ENCODE data around the gene RALB. TPM values are rescaled to one million over a fixed set of nuclear protein-coding genes. Genes with fewer than 3 reads are reported as not detected.

Gene RALB
- total RNA-seq (1 to 10 TPM; 3.1 to 3.6 TPM), total RNA-seq (7.9 to 60.2 (median 22.1) reads per million in 172 experiments)
- polyA plus RNA-seq (2013, experiment 1 of 2), result 33.0 TPM
- 27.8 TPM for polyA plus RNA-seq (2013, experiment 2 of 2)

DNA sequence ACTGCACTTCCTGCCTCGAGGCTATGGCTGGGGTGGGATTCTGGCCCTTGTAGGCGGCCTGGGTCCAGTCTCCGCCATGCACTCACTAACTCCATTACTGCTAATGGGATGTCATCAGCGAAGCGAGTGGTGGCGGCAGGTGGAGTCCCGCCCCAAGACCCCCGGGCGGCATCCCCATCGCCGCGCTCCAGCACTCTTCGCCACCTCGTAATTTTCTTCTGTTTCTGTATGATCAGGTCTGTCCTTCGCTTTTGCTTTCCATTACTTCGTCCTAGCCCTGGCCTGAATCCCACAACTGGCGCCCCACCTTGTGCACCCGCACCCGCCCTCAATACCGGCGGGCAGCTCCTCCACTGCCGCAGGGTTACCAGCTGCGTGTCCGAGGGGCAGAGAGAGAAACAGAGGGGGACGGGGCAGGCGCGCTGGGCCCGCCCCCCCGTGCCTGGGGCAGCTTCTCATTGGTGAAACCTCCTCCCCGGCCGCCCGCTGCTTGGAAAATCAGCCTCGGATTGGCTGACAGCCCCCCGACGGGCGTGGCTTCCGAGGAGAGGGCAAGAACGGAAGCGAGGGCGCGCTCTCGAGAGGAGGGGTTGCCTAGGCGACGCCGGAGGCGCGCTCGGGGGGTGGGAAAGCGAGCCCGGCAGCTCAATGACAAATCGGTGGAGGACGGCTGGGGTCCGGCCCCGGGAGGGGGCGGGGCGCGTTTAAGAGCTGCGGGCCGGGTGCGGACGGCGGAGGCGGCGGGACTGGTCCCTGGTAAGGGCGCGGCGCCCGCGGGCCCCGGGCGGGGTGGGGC lies at the start of gene RALB:
TSS of gene RALB (plus strand) at position 628 of the 796 bp plus-strand sequence. CDS start 25,813 bp downstream, outside the sequence.
- H3K4me3 Mint-ChIP-seq, result peak within 1 kb of the TSS; percentile 97
- TF ChIP-seq, protein P1, sequence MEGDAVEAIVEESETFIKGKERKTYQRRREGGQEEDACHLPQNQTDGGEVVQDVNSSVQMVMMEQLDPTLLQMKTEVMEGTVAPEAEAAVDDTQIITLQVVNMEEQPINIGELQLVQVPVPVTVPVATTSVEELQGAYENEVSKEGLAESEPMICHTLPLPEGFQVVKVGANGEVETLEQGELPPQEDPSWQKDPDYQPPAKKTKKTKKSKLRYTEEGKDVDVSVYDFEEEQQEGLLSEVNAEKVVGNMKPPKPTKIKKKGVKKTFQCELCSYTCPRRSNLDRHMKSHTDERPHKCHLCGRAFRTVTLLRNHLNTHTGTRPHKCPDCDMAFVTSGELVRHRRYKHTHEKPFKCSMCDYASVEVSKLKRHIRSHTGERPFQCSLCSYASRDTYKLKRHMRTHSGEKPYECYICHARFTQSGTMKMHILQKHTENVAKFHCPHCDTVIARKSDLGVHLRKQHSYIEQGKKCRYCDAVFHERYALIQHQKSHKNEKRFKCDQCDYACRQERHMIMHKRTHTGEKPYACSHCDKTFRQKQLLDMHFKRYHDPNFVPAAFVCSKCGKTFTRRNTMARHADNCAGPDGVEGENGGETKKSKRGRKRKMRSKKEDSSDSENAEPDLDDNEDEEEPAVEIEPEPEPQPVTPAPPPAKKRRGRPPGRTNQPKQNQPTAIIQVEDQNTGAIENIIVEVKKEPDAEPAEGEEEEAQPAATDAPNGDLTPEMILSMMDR (IDR thresholded peaks at IDR 0.05), result no peak
- H3K9me3 Mint-ChIP-seq, result no peaks in the 10 kb centered on the region
- H3K4me1 ChIP-seq (ENCODE audit: insufficient read depth, low read length), result peaks cover 20% of the 10 kb centered on the region
- peaks cover 0 to 3% of the 10 kb centered on the region in 2 experiments for H3K27me3 ChIP-seq (ENCODE audit: control insufficient read depth in 1 of 2, insufficient read depth in 2 of 2, low read length in 2 of 2)
- H3K27ac Mint-ChIP-seq, result peak within 1 kb of the TSS; percentile 87
- peaks cover 50% of the 10 kb centered on the region for H3K4me1 Mint-ChIP-seq (ENCODE audit: low read depth)
- peaks cover 8% of the 10 kb centered on the region for H3K27me3 Mint-ChIP-seq
- no peaks in the 10 kb centered on the region for H3K36me3 ChIP-seq (ENCODE audit: insufficient read depth, low read length)
- POLR2A ChIA-PET, result interaction anchor here (0.6 to 3.7 kb wide), 15 partner anchors 10 to 574 kb away, joined by 3 to 57 read pairs (median 5); partner anchors contain the start of genes PTPN4, TMEM177 and TMEM185B
- peaks cover 18% of the 10 kb centered on the region for H3K36me3 Mint-ChIP-seq (ENCODE audit: low read depth)
- H3K27ac ChIP-seq (ENCODE audit: low read depth in 1 of 2, low read length in 2 of 2), result peak within 1 kb of the TSS; percentile 35 to 76
- intact Hi-C loops (cut with DNase I, micrococcal nuclease), result loop anchor here (1.0 to 10.0 kb wide), 6 partner anchors 20 to 888 kb away; partner anchors contain the start of genes TMEM185B (in 2 of the 2), C2orf76 (in 1 of the 2) and DBI (in 1 of the 2)
- peak; percentile 95 to 99 (median 98) for DNase-seq
- CTCF ChIA-PET, result interaction anchor here (1.3 to 1.7 kb wide), 3 partner anchors 61 to 77 kb away, joined by 3 to 10 read pairs (median 5); no protein-coding TSS in a partner anchor
- H3K4me3 ChIP-seq (ENCODE audit: low read length), result peak within 1 kb of the TSS; percentile 83
- H3K9me3 ChIP-seq (ENCODE audit: control insufficient read depth in 1 of 2, insufficient read depth in 1 of 2, low read length in 2 of 2), result no peaks in the 10 kb centered on the region
- ATAC-seq (ENCODE audit: poor library complexity), result peak; percentile 95

DNA sequence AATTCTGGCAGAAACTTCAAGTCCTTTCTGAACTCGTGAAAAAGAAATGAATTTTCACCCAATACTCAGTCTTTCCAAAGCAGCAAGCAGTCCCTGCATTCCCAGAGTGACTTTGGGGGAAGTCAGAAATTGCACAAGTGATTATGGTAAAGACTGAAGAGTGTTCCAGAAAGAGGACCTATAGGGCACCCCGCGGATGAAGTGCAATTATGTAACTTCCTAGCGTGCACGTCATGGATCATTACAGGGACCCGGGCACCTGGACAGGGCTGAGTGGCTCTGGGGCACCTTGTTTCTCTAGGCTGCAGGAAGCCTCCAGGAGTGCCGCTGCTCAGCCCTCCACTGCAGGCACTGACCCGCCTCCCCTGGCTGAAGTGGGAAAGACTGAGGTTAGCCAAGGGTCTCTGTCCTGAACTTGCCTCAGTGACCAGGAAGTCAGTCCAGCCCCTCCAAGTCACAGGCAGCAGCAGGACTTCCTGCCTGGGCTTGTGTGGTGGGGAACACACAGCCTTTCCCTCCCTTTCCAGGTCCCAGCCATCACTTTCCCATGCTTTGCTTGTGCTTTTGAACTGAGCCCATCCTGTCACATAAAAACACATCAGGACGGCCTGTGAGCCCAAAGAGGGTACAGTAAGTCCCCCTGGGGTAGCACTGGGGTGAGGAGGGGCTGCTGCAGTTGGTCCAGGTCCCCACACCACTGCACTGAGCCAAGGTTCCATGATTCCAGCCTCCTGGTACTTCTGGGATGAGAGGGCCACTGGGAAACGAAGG lies 49.2 kb upstream of the RALB start:
- no peaks in the 10 kb centered on the region for H3K27me3 Mint-ChIP-seq

GRCh38 chr2:120204022-120204405 lies 48.6 kb upstream of the RALB start:
- POLR2A ChIA-PET, result no interaction called here
- no peaks in the 10 kb centered on the region for H3K4me1 Mint-ChIP-seq (ENCODE audit: low read depth)
- H3K4me3 ChIP-seq (ENCODE audit: low read length), result no peak overlapping the region
- H3K4me1 ChIP-seq (ENCODE audit: insufficient read depth, low read length), result no peaks in the 10 kb centered on the region
- no peak overlapping the region for H3K27ac ChIP-seq (ENCODE audit: low read depth in 1 of 2, low read length in 2 of 2)
- no peak for ATAC-seq (ENCODE audit: poor library complexity)
- TF ChIP-seq, protein P1 (IDR thresholded peaks at IDR 0.05), result no peak
- no peak overlapping the region for H3K27ac Mint-ChIP-seq
- H3K9me3 Mint-ChIP-seq, result no peaks in the 10 kb centered on the region
- CTCF ChIA-PET, result no interaction called here
- H3K27me3 ChIP-seq (ENCODE audit: control insufficient read depth in 1 of 2, insufficient read depth in 2 of 2, low read length in 2 of 2), result no peaks in the 10 kb centered on the region
- intact Hi-C loops (cut with DNase I, micrococcal nuclease), result no loop called here
- no peaks in the 10 kb centered on the region for H3K36me3 ChIP-seq (ENCODE audit: insufficient read depth, low read length)
- peak in 1 of 14 experiments; percentile 5 for DNase-seq
- H3K9me3 ChIP-seq (ENCODE audit: control insufficient read depth in 1 of 2, insufficient read depth in 1 of 2, low read length in 2 of 2), result peaks cover 0 to 4% of the 10 kb centered on the region in 2 experiments
- H3K4me3 Mint-ChIP-seq, result no peak overlapping the region
- no peaks in the 10 kb centered on the region for H3K36me3 Mint-ChIP-seq (ENCODE audit: low read depth)
- H3K27me3 Mint-ChIP-seq, result no peaks in the 10 kb centered on the region

More for the DNA sequence above, 49.2 kb upstream of the RALB start:
- H3K4me3 Mint-ChIP-seq, result no peak overlapping the region
- no peak overlapping the region for H3K27ac ChIP-seq (ENCODE audit: low read depth in 1 of 2, low read length in 2 of 2)
- no peaks in the 10 kb centered on the region for H3K4me1 Mint-ChIP-seq (ENCODE audit: low read depth)
- no peaks in the 10 kb centered on the region for H3K36me3 Mint-ChIP-seq (ENCODE audit: low read depth)
- H3K27me3 ChIP-seq (ENCODE audit: control insufficient read depth in 1 of 2, insufficient read depth in 2 of 2, low read length in 2 of 2), result no peaks in the 10 kb centered on the region
- H3K4me3 ChIP-seq (ENCODE audit: low read length), result no peak overlapping the region
- H3K4me1 ChIP-seq (ENCODE audit: insufficient read depth, low read length), result no peaks in the 10 kb centered on the region
- ChIA-PET POLR2A (no interaction called here), CTCF (no interaction called here)
- TF ChIP-seq, protein P1 (IDR thresholded peaks at IDR 0.05), result no peak
- H3K36me3 ChIP-seq (ENCODE audit: insufficient read depth, low read length), result no peaks in the 10 kb centered on the region
- intact Hi-C loops (cut with DNase I, micrococcal nuclease), result no loop called here
- H3K27ac Mint-ChIP-seq, result no peak overlapping the region
- ATAC-seq (ENCODE audit: poor library complexity), result no peak
- DNase-seq, result peak in 2 of 14 experiments; percentile 38 to 39
- H3K9me3 Mint-ChIP-seq, result peaks cover 2% of the 10 kb centered on the region
- peaks cover 2 to 4% of the 10 kb centered on the region in 2 experiments for H3K9me3 ChIP-seq (ENCODE audit: control insufficient read depth in 1 of 2, insufficient read depth in 1 of 2, low read length in 2 of 2)

All from CD4-positive, alpha-beta T cell (primary cell).